Measurements from ENCODE around the gene ATP6V1G3.
A peak's percentile ranks its signal among the peaks of the same experiment; 100 is the strongest.
"Not testable (repeated sequence)": the region's sequence is repeated elsewhere in the genome, so short reads cannot be mapped to it uniquely, and the experiment has no call there.

The ATP6V1G3 gene

DNA sequence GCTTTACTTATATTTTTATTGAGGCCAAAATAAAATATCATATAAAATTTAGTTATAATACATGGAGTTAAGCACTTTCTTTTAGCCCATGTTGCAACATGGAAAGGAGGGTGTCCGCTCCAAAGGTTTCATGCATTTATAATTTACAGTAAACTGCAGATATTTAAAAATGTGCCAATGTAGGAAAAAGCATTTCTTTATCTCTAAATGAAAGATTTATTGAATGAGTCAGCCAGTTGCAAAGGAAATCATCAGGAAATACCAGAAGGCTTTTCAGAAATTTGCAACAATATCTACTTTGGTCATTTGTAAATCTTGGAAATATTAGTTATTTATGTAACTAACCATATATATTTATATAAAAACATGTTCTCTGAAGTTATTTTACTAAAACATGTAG lies 12.1 kb downstream of the ATP6V1G3 start:
- no peaks in the 10 kb centered on the region for H3K9me3 ChIP-seq (ENCODE audit: control insufficient read depth in 2 of 2, low read length in 2 of 2)
- H3K4me3 ChIP-seq (ENCODE audit: low read length in 2 of 2): no peak overlapping the region
- H3K9ac ChIP-seq (ENCODE audit: low read depth in 1 of 2, low read length in 2 of 2): no peak overlapping the region
- H3K27me3 ChIP-seq (ENCODE audit: control insufficient read depth in 2 of 2, insufficient read depth in 2 of 2, low read length in 2 of 2): no peaks in the 10 kb centered on the region
- H3K4me1 ChIP-seq (ENCODE audit: control insufficient read depth in 2 of 2, insufficient read depth in 2 of 2, low read length in 2 of 2): no peaks in the 10 kb centered on the region
- H3K27ac ChIP-seq (ENCODE audit: low read depth in 2 of 2, low read length in 2 of 2): no peak overlapping the region
- H3K36me3 ChIP-seq (ENCODE audit: control insufficient read depth in 2 of 2, insufficient read depth in 2 of 2, low read length in 2 of 2): no peaks in the 10 kb centered on the region

DNA sequence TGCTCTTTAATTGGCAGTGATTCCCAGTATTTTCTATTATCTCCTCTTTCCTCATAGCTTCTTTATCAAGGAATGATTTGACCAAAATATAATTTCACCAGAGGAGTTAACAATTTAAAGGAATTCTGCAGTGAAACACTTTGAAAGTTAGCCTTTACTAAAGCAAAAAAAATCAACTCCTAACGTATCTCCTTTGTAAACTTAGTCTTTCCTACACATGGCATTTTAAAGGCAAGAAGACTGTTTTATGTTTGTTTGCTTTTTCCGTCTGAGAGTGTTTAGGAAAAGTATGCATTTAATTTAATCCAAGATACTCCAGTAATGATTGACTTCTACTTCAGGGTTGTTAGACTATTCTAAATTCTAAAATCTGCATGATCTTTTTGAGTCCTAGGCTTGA lies 15.9 kb downstream of the ATP6V1G3 start:
- Histone ChIP-seq H3K4me3 (ENCODE audit: low read length in 2 of 2) (no peak overlapping the region), H3K27me3 (ENCODE audit: control insufficient read depth in 2 of 2, insufficient read depth in 2 of 2, low read length in 2 of 2) (no peaks in the 10 kb centered on the region), H3K9ac (ENCODE audit: low read depth in 1 of 2, low read length in 2 of 2) (no peak overlapping the region), H3K9me3 (ENCODE audit: control insufficient read depth in 2 of 2, low read length in 2 of 2) (no peaks in the 10 kb centered on the region), H3K36me3 (ENCODE audit: control insufficient read depth in 2 of 2, insufficient read depth in 2 of 2, low read length in 2 of 2) (no peaks in the 10 kb centered on the region), H3K4me1 (ENCODE audit: control insufficient read depth in 2 of 2, insufficient read depth in 2 of 2, low read length in 2 of 2) (no peaks in the 10 kb centered on the region), H3K27ac (ENCODE audit: low read depth in 2 of 2, low read length in 2 of 2) (no peak overlapping the region)

DNA sequence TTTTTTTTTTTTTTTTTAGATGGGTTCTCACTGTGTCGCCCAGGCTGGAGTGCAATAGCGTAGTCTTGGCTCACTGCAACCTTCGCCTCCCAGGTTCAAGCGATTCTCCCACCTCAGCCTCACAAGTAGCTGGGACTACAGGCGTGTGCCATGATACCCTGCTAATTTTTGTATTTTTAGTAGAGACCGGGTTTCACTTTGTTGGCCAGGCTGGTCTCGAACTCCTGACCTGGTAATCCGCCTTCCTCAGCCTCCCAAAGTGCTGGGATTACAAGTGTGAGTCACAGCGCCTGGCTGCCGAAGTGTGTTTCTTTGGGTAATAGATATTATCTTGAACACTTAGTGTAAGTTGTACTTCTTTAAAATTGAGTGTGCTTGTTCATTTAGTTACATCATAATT lies 16.4 kb downstream of the ATP6V1G3 start:
- H3K27me3 ChIP-seq (ENCODE audit: control insufficient read depth in 2 of 2, insufficient read depth in 2 of 2, low read length in 2 of 2); H3K4me1 ChIP-seq (ENCODE audit: control insufficient read depth in 2 of 2, insufficient read depth in 2 of 2, low read length in 2 of 2); H3K9ac ChIP-seq (ENCODE audit: low read depth in 1 of 2, low read length in 2 of 2); H3K27ac ChIP-seq (ENCODE audit: low read depth in 2 of 2, low read length in 2 of 2); H3K4me3 ChIP-seq (ENCODE audit: low read length in 2 of 2); H3K9me3 ChIP-seq (ENCODE audit: control insufficient read depth in 2 of 2, low read length in 2 of 2); H3K36me3 ChIP-seq (ENCODE audit: control insufficient read depth in 2 of 2, insufficient read depth in 2 of 2, low read length in 2 of 2): not testable (repeated sequence)

DNA sequence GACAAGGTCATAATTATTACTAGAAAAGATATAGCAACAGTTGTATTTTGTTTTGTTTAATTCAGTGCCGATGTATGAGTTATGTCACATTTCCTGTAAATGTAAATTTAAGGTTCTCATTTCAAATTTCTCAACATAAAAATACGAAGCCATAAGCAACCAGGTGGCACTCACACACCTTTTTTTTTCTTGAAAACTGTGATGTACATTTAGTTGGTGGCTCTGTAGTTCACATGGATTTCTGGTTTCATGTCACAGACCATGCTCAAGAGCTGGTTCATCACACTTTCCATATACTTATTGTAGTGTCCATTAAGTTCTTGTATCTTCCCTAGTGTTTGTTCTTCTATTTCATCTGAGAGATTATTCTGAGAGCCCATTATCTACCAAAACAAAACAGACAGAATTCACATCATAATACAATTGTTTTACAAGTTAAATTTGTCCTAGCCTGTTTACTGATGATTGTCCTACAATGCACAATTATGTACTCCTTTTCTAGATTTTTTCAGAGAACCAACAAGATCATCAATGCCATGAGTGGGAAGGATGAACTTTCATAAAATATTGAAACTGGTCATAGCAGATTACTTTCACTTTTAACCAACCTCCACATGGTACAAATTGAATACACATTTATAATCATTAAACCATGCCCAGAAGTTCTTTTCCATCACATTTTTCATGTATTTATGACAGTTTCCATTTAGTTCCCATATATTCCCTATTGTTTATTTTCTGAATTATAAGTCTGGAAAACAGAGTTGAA lies 17.1 kb downstream of the ATP6V1G3 start:
- peak overlapping the region in 1 of 2 donors; percentile 16 for H3K4me3 ChIP-seq (ENCODE audit: low read length in 2 of 2)
- H3K36me3 ChIP-seq (ENCODE audit: control insufficient read depth in 2 of 2, insufficient read depth in 2 of 2, low read length in 2 of 2): no peaks in the 10 kb centered on the region
- H3K27ac ChIP-seq (ENCODE audit: low read depth in 2 of 2, low read length in 2 of 2): no peak overlapping the region
- no peaks in the 10 kb centered on the region for H3K27me3 ChIP-seq (ENCODE audit: control insufficient read depth in 2 of 2, insufficient read depth in 2 of 2, low read length in 2 of 2)
- H3K4me1 ChIP-seq (ENCODE audit: control insufficient read depth in 2 of 2, insufficient read depth in 2 of 2, low read length in 2 of 2): no peaks in the 10 kb centered on the region
- no peaks in the 10 kb centered on the region for H3K9me3 ChIP-seq (ENCODE audit: control insufficient read depth in 2 of 2, low read length in 2 of 2)
- no peak overlapping the region for H3K9ac ChIP-seq (ENCODE audit: low read depth in 1 of 2, low read length in 2 of 2)

DNA sequence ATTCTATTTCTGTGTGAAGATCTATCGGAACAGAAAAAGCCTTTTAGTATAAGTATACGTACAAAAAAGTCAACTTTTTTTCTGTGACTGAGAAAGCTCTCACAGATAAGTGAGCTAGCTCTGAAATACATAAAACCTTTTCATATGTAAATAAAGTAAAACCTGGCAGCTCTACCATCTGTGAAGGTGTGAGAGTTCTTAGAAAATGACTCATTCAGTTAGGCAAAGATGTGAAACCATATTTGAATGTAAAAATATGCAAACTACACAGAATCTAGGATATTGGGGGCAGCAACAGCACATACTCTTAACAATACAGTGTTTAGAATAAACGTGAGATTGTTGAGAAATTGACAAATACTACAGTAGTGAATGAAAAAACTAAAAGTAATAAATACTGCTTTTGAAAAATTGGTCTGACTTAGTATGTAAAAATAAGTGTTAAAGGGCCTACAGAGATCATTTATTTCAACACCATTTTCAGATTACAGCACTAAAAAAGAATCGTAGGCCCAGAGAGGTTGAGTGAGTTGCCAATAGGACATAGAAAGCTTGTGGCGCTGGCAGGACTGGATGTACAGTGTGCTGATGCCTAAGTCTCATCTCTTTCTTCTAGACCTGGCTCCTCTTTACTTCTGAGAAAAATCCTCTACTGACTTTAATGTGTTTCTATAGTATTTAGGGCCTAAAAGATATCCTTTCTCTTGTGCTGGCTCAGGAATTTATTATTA lies 19.8 kb downstream of the ATP6V1G3 start:
- Histone ChIP-seq H3K4me3 (ENCODE audit: low read length in 2 of 2) (no peak overlapping the region), H3K36me3 (ENCODE audit: control insufficient read depth in 2 of 2, insufficient read depth in 2 of 2, low read length in 2 of 2) (no peaks in the 10 kb centered on the region), H3K4me1 (ENCODE audit: control insufficient read depth in 2 of 2, insufficient read depth in 2 of 2, low read length in 2 of 2) (no peaks in the 10 kb centered on the region), H3K9me3 (ENCODE audit: control insufficient read depth in 2 of 2, low read length in 2 of 2) (no peaks in the 10 kb centered on the region), H3K9ac (ENCODE audit: low read depth in 1 of 2, low read length in 2 of 2) (no peak overlapping the region), H3K27me3 (ENCODE audit: control insufficient read depth in 2 of 2, insufficient read depth in 2 of 2, low read length in 2 of 2) (no peaks in the 10 kb centered on the region), H3K27ac (ENCODE audit: low read depth in 2 of 2, low read length in 2 of 2) (peak overlapping the region in 1 of 2 donors; percentile 23)

DNA sequence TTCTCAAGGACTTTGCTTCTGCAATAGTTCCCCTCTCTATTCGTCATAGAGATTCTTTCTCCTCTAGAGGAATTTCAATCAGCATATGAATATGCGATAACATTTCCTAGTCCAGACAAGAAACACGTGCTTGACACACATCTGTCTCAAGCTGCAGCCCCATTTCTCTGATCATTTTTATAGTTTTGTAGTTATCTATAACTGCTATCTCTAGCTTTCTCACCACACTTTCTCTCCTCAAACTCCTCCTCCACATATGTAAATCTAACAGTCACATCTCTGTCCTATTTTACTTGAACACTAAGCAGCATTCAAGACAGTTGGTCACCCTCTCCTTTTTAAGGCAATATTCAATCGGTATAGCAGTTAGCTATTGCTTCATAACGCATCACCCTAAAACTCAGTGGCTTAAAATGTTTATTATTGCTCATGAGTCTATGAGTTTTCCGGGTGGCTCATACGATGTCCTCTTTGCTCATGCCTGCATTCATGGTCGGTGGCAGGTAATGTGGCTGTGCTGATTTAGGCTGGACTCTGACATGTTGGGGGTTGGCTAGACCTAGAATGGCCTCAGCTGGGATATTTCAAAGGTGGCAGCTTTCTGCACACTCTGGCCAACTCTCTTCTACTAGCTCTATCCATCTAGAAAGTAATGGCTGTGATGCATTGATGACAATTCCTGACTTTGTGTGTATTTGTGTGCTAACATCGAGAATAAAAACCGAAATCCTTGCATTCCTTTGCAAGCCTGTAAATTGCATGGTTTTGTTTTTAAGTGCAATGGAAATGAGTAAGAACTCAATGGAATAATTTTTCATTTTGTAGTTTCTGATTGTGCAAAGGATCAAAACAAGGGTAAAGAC lies 20.6 kb downstream of the ATP6V1G3 start:
- Histone ChIP-seq H3K27me3 (ENCODE audit: control insufficient read depth in 2 of 2, insufficient read depth in 2 of 2, low read length in 2 of 2) (no peaks in the 10 kb centered on the region), H3K27ac (ENCODE audit: low read depth in 2 of 2, low read length in 2 of 2) (no peak overlapping the region), H3K36me3 (ENCODE audit: control insufficient read depth in 2 of 2, insufficient read depth in 2 of 2, low read length in 2 of 2) (no peaks in the 10 kb centered on the region), H3K4me3 (ENCODE audit: low read length in 2 of 2) (no peak overlapping the region), H3K9me3 (ENCODE audit: control insufficient read depth in 2 of 2, low read length in 2 of 2) (no peaks in the 10 kb centered on the region), H3K4me1 (ENCODE audit: control insufficient read depth in 2 of 2, insufficient read depth in 2 of 2, low read length in 2 of 2) (no peaks in the 10 kb centered on the region), H3K9ac (ENCODE audit: low read depth in 1 of 2, low read length in 2 of 2) (no peak overlapping the region)

DNA sequence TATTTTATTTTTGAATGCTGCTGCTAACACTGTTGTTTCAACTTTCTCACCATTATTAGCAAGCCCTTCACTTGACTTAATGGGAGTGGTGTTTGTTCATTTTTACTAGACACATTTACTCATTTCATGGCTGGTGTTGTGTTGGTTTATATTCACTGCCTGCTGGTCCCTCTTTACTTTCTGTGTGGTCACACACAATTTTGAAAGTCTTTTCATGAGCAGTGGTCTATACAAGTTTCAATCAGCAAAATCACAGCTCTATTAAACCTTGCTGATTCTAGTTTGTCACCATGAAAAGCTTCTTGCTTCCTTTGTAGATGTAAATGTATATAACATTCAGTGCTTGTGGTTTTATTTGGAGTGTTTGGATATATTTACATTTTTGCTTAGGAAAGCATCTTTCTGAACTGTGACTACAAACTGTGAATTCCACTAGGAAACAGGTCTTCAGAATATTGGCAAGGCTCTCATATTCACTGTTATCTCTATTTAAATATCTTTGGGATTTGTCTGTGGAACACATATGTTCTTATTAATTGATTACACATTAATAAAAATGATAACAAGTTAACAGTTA lies 22.8 kb downstream of the ATP6V1G3 start:
- Histone ChIP-seq H3K9ac (ENCODE audit: low read depth in 1 of 2, low read length in 2 of 2) (no peak overlapping the region), H3K4me3 (ENCODE audit: low read length in 2 of 2) (no peak overlapping the region), H3K27ac (ENCODE audit: low read depth in 2 of 2, low read length in 2 of 2) (no peak overlapping the region), H3K9me3 (ENCODE audit: control insufficient read depth in 2 of 2, low read length in 2 of 2) (no peaks in the 10 kb centered on the region), H3K27me3 (ENCODE audit: control insufficient read depth in 2 of 2, insufficient read depth in 2 of 2, low read length in 2 of 2) (no peaks in the 10 kb centered on the region), H3K36me3 (ENCODE audit: control insufficient read depth in 2 of 2, insufficient read depth in 2 of 2, low read length in 2 of 2) (no peaks in the 10 kb centered on the region), H3K4me1 (ENCODE audit: control insufficient read depth in 2 of 2, insufficient read depth in 2 of 2, low read length in 2 of 2) (no peaks in the 10 kb centered on the region)

DNA sequence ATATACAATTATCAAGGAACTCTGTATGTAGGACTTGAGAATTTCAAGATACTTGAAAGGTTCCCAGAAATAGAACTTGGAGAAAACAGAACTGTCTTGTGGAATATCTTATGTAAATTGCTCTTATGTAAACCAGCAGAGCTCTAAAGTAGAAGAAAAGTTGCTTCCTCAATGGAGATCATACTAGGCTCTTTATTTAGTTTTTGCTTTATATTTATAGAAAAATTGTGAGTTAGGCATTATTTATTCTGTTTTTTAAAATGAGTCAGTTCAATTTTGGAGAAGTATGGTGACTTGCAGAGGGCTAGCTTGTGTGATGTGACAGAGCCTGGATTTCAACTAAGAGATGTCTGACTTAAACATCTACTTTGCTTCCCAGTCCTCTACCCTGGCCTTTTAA lies 40.4 kb downstream of the ATP6V1G3 start:
- no peaks in the 10 kb centered on the region for H3K9me3 ChIP-seq (ENCODE audit: control insufficient read depth in 2 of 2, low read length in 2 of 2)
- no peak overlapping the region for H3K27ac ChIP-seq (ENCODE audit: low read depth in 2 of 2, low read length in 2 of 2)
- no peak overlapping the region for H3K9ac ChIP-seq (ENCODE audit: low read depth in 1 of 2, low read length in 2 of 2)
- no peaks in the 10 kb centered on the region for H3K36me3 ChIP-seq (ENCODE audit: control insufficient read depth in 2 of 2, insufficient read depth in 2 of 2, low read length in 2 of 2)
- no peak overlapping the region for H3K4me3 ChIP-seq (ENCODE audit: low read length in 2 of 2)
- no peaks in the 10 kb centered on the region for H3K27me3 ChIP-seq (ENCODE audit: control insufficient read depth in 2 of 2, insufficient read depth in 2 of 2, low read length in 2 of 2)
- H3K4me1 ChIP-seq (ENCODE audit: control insufficient read depth in 2 of 2, insufficient read depth in 2 of 2, low read length in 2 of 2): no peaks in the 10 kb centered on the region

DNA sequence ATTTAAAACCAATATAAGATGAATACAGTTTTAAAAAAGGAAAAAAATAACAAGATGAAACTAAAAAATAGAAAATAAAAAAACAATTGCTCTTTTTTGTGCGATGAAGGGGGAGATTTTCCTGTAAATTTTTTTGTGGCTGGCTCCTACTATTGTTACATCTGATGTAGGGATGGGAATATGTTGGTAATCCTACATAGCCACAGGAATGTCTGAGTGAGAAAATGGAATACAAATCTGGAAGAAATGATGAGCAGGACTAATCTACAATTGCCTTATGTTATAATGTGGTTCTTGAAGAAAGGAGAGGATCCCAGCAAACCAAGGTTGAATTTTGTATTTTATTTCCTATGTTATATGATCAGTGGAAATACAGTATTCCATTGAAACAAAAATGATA lies 40.9 kb downstream of the ATP6V1G3 start:
- no peak overlapping the region for H3K4me3 ChIP-seq (ENCODE audit: low read length in 2 of 2)
- no peaks in the 10 kb centered on the region for H3K27me3 ChIP-seq (ENCODE audit: control insufficient read depth in 2 of 2, insufficient read depth in 2 of 2, low read length in 2 of 2)
- H3K4me1 ChIP-seq (ENCODE audit: control insufficient read depth in 2 of 2, insufficient read depth in 2 of 2, low read length in 2 of 2): no peaks in the 10 kb centered on the region
- no peaks in the 10 kb centered on the region for H3K36me3 ChIP-seq (ENCODE audit: control insufficient read depth in 2 of 2, insufficient read depth in 2 of 2, low read length in 2 of 2)
- H3K9me3 ChIP-seq (ENCODE audit: control insufficient read depth in 2 of 2, low read length in 2 of 2): no peaks in the 10 kb centered on the region
- no peak overlapping the region for H3K9ac ChIP-seq (ENCODE audit: low read depth in 1 of 2, low read length in 2 of 2)
- no peak overlapping the region for H3K27ac ChIP-seq (ENCODE audit: low read depth in 2 of 2, low read length in 2 of 2)

DNA sequence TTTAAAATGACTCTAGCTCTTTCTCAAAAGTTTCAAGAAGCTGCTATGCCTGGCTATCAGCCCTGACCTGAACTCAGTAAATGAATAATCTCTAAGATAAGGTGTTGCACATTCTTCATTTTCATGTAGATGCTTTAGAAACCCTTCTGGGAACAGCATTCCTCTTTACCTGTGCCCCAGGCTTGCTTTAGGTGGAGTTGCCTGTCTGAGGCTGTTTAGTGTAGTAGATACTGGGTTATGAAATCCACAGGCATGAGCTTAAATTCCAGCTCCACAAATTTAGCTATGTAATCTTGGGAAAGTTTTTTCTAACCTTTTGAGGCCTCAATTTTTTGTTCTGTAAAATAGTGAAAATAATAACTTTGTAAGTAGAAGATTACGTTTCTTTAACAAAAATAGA lies 41.6 kb downstream of the ATP6V1G3 start:
- Histone ChIP-seq H3K9ac (ENCODE audit: low read depth in 1 of 2, low read length in 2 of 2) (no peak overlapping the region), H3K9me3 (ENCODE audit: control insufficient read depth in 2 of 2, low read length in 2 of 2) (no peaks in the 10 kb centered on the region), H3K4me1 (ENCODE audit: control insufficient read depth in 2 of 2, insufficient read depth in 2 of 2, low read length in 2 of 2) (no peaks in the 10 kb centered on the region), H3K27ac (ENCODE audit: low read depth in 2 of 2, low read length in 2 of 2) (no peak overlapping the region), H3K27me3 (ENCODE audit: control insufficient read depth in 2 of 2, insufficient read depth in 2 of 2, low read length in 2 of 2) (no peaks in the 10 kb centered on the region), H3K36me3 (ENCODE audit: control insufficient read depth in 2 of 2, insufficient read depth in 2 of 2, low read length in 2 of 2) (no peaks in the 10 kb centered on the region), H3K4me3 (ENCODE audit: low read length in 2 of 2) (no peak overlapping the region)

All from mucosa of rectum (tissue), 2 donors.